Adipocyte (in vitro differentiated cells): Measurements from ENCODE around the gene FAM227A.
A peak's percentile ranks its signal among the peaks of the same experiment; 100 is the strongest.

ENCODE experiments used
- DNase-seq: peaks from one replicate; pipeline ENCODE4 v3.0.0-alpha.2; 2015; ENCODE audit warnings: low read depth
- H3K27me3 ChIP-seq: replicated peaks from 2 replicates; pipeline ENCODE4 v1.7.0; 2013; ENCODE audit warnings: mild to moderate bottlenecking, low read length, moderate library complexity; ENCODE audit not compliant: control insufficient read depth, insufficient read depth
- H3K36me3 ChIP-seq: 2 replicates; pipeline ENCODE4 v1.7.0; 2013; ENCODE audit warnings: low read length, mild to moderate bottlenecking, moderate library complexity; ENCODE audit not compliant: control insufficient read depth, insufficient read depth, severe bottlenecking
- H3K4me1 ChIP-seq: 2 replicates; pipeline ENCODE4 v1.7.0; 2013; ENCODE audit warnings: mild to moderate bottlenecking, low read length, moderate library complexity; ENCODE audit not compliant: control insufficient read depth, insufficient read depth
- H3K4me3 ChIP-seq: 2 replicates; pipeline ENCODE4 v1.7.0; 2013; ENCODE audit warnings: mild to moderate bottlenecking, low read length, moderate library complexity
- H3K9ac ChIP-seq: 2 replicates; pipeline ENCODE4 v1.7.0; 2013; ENCODE audit warnings: mild to moderate bottlenecking, low read length, moderate library complexity
- H3K9me3 ChIP-seq: 2 replicates; pipeline ENCODE4 v1.7.0; 2013; ENCODE audit warnings: mild to moderate bottlenecking, low read length, moderate library complexity; ENCODE audit not compliant: control insufficient read depth

The FAM227A gene

DNA sequence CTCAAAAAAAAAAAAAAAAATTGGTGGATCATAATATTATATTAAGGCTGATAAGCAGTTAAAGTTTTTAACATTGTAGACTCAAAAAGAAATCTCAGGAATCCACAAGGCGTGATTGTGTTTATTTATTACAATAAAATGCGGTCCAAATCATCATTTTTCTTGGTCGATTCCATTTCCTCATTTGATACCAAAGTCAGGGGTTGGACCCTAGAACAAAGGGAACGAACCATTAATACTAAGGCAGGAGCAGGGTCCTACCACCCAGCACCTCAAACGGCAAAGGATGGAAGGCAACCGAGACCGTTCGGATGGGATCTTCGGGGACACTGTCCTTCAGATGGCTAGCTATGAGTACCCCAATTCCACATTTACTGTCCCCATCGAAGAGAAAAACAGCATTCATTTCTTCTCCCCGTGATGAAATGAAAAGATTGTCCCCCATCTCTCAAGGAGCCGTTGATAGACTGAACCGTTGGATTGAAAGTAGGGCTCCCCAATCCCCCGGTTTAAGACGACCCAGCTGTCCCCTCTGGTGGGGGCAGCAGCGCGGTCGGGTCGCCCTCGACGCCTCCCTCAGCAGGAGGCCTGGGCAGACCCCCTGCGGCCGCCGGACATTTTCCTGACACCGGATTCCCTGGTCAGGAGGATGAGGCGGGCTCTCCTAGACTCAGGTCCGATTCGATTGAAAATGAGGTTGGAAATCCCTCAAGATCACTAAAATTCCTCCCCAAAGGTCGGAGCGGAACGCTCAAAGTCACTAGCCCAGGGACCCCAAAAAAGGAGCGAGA, 86.8 kb downstream of the FAM227A start:
- Histone ChIP-seq H3K27me3 (no peaks in the 10 kb centered on the region), H3K4me1 (peaks cover 42% of the 10 kb centered on the region), H3K9ac (peak overlapping the region; percentile 64), H3K9me3 (no peaks in the 10 kb centered on the region), H3K36me3 (no peaks in the 10 kb centered on the region), H3K4me3 (peak overlapping the region; percentile 79)
- no peak for DNase-seq

DNA sequence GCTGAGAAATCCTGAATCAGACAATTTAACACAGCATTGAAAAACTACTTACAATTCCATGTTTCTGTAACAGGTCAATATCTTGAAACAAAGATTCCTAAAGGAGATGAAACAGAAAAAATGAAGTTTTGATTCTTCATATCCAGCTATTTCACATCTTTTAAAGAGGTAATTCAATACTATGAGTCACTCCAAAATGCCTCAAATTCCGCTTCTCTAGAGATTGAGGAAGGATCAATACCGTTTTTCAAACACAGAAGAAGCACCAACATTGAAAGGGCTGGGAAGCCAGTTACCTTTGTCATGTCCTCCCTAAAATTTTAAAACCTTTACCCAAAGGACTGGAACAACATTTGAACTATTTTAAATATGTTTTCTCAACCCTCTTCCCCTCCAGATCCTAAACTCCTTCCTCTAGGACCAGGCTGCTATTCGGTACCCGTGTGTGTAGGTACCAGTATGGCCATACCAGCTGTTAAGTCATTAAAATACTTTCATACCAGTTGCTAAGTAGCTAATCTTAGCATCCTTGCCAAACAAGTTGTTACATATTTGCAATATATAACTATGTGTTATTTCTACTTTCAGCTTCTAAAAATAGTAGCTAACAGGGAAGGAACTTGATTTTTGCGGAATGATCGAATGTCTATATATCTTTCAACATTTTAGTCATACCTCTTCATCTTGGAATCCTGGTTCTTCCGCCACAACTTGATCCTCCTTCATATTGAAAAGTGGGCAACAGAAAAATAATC, 88.5 kb downstream of the FAM227A start:
- DNase-seq: peak; percentile 25
- peaks cover 45% of the 10 kb centered on the region for H3K4me1 ChIP-seq

DNA sequence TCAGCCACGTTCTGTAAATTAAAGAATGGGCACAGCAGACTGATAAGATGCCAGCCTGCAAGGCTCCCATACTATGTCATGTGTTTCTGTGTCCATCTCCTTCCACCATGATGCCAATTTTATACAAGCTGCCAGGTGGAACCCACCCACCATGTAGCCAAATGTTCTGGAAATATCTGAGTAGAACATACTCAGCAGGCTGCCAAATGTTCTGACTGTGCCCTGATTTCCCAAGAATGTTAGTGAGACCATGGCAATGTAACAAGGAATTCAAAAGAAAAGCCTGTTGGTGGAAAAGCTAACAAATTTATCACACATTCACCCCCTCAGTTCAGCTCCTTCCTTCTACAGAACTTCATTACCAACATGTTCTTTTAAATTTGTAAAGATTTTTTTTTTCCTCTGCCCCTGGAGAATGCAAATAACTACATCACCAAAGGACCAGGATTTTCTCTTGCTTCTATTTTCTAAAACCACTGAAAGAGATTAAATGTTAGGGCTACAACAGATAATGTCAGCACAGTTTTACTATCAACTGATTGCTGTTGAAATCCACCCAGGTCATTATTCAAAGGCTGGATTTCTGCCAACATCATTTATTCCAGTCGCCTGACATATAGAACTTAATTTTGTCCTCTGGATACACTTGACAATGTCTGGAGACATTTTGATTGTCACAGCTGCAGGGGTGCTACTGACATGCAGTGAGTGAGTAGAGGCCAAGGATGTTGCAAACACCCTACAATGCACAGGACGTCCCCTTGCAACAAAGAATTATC, 89.3 kb downstream of the FAM227A start:
- H3K27me3 ChIP-seq: no peaks in the 10 kb centered on the region
- H3K4me1 ChIP-seq: peaks cover 45% of the 10 kb centered on the region
- H3K36me3 ChIP-seq: no peaks in the 10 kb centered on the region
- DNase-seq: peak; percentile 58
- H3K9me3 ChIP-seq: no peaks in the 10 kb centered on the region
- peak overlapping the region; percentile 54 for H3K4me3 ChIP-seq
- H3K9ac ChIP-seq: peak overlapping the region; percentile 46

More for the DNA sequence above, 88.5 kb downstream of the FAM227A start:
- peak overlapping the region; percentile 54 for H3K4me3 ChIP-seq
- no peak overlapping the region for H3K9ac ChIP-seq
- H3K9me3 ChIP-seq: no peaks in the 10 kb centered on the region
- H3K36me3 ChIP-seq: no peaks in the 10 kb centered on the region
- no peaks in the 10 kb centered on the region for H3K27me3 ChIP-seq

DNA sequence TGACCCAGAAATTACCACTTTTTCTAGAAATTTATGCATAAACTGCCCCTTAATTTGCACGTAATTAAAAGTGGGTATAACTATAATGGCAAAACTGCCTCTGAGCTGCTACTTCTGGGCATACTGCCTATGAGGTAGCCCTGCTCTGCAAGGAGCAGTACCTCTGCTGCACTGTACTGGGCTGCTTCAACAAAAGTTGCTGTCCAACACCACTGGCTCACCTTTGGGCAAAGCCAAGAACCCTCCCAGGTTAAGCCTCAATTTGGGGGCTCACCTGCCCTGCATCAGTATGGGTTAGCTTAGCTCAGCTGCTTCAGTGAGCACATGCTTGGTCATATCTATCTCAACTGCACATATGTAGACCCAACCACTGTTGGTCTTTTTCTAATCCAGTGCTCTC, 90.8 kb downstream of the FAM227A start:
- H3K4me1 ChIP-seq: peaks cover 38% of the 10 kb centered on the region
- H3K9me3 ChIP-seq: no peaks in the 10 kb centered on the region

DNA sequence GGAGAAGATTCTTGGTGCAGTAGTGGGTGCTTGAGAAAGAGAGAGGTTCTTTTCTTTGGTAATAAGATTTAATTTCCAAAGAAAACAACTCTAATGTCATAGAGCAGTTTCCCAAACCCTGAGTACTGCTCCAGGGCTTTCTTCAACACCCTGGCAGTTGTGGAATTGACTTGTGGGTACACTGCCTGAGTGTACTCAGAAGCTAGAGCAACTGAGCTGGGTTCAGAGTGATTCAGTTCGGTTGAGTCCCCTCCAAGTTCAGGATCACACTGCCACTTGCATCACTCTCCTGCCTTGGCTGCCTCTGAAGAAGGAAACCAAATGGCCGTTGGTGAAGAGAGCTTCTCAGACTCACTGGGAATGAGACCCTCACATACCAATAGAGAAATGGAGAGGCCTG, 91.5 kb downstream of the FAM227A start:
- peak overlapping the region; percentile 23 for H3K9ac ChIP-seq
- DNase-seq: peak; percentile 77
- H3K27me3 ChIP-seq: no peaks in the 10 kb centered on the region
- H3K9me3 ChIP-seq: no peaks in the 10 kb centered on the region
- H3K36me3 ChIP-seq: no peaks in the 10 kb centered on the region
- H3K4me1 ChIP-seq: peaks cover 35% of the 10 kb centered on the region
- H3K4me3 ChIP-seq: no peak overlapping the region

More for the DNA sequence above, 90.8 kb downstream of the FAM227A start:
- Histone ChIP-seq H3K4me3 (no peak overlapping the region), H3K27me3 (no peaks in the 10 kb centered on the region), H3K9ac (no peak overlapping the region), H3K36me3 (no peaks in the 10 kb centered on the region)
- no peak for DNase-seq

DNA sequence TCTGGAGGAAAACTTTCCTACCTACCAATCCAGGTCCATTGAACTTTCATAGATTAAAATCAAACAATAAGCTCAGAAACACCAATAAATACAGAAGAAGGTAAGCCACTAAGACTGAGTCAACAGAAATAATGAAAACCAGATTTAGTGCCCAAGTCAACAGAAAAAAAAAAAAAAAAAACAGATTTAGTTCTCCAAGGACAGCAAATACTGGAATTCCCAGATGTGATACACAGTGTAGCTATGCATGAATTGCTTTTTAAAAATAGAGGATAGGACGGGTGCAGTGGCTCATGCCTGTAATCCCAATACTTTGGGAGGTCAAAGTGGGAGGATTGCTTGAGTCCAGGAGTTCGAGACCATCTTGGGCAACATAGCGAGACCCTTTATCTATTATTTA, 101.9 kb downstream of the FAM227A start:
- Histone ChIP-seq H3K4me3 (no peak overlapping the region), H3K27me3 (no peaks in the 10 kb centered on the region), H3K4me1 (peaks cover 10% of the 10 kb centered on the region), H3K9me3 (no peaks in the 10 kb centered on the region), H3K36me3 (no peaks in the 10 kb centered on the region), H3K9ac (no peak overlapping the region)
- DNase-seq: peak; percentile 85

DNA sequence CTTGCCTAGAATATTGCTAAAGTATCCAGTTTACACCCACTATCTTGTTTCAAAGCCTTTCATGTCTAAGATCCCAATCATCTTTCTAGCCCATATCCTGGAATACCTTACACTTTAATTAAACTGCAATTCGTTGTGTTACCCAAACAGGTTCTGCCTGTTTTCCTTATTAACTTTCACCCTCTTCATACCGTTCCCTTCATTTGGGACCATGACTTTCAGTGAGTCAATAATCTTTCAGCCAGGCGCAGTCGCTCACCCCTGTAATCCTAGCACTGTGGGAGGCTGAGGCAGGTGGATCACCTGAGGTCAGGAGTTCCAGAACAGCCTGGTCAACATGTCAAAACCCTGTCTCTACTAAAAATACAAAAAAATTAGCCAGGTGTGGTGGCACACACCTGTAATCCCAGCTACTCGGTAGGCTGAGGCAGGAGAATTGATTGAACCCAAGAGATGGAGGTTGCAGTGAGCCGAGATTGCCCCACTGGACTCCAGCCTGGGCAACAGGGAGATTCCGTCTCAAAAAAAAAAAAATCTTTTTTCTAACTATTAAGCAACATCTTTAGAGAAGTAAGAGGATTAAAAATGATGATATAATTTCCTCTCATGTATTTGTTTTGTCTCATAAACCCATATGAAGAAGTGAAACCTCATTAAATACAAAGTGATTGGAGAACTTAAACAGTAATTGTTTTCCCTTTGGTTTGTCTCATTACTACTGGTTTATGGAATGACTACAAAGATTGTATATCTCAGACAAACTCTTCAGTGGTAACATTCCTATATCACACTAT, 106.9 kb downstream of the FAM227A start:
- H3K27me3 ChIP-seq: no peaks in the 10 kb centered on the region
- no peak overlapping the region for H3K4me3 ChIP-seq
- H3K4me1 ChIP-seq: peaks cover 10% of the 10 kb centered on the region
- peak; percentile 14 for DNase-seq
- H3K36me3 ChIP-seq: no peaks in the 10 kb centered on the region
- H3K9me3 ChIP-seq: peaks cover 1% of the 10 kb centered on the region
- peak overlapping the region; percentile 11 for H3K9ac ChIP-seq

DNA sequence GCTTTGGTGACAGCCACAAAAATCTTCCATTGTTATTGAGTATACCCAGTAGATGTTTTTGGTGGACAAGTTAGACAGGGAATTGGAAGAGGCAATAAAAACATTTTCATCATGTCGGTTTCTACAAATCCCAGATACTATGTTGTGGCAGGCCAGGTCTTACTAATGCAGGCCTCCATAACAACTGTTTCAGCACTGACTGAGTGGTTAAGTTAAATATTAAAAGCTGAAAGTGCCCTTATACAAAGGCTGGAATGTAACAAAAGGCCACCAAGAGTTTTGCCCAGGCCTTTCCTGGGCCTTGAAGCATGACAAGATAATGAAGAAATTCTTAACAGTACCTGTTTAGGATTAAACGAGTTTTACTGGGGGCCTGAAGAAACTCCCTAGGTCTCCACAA, 115.5 kb downstream of the FAM227A start:
- no peaks in the 10 kb centered on the region for H3K36me3 ChIP-seq
- no peak overlapping the region for H3K9ac ChIP-seq
- H3K27me3 ChIP-seq: no peaks in the 10 kb centered on the region
- DNase-seq: no peak
- peaks cover 11% of the 10 kb centered on the region for H3K9me3 ChIP-seq
- H3K4me1 ChIP-seq: no peaks in the 10 kb centered on the region
- no peak overlapping the region for H3K4me3 ChIP-seq

DNA sequence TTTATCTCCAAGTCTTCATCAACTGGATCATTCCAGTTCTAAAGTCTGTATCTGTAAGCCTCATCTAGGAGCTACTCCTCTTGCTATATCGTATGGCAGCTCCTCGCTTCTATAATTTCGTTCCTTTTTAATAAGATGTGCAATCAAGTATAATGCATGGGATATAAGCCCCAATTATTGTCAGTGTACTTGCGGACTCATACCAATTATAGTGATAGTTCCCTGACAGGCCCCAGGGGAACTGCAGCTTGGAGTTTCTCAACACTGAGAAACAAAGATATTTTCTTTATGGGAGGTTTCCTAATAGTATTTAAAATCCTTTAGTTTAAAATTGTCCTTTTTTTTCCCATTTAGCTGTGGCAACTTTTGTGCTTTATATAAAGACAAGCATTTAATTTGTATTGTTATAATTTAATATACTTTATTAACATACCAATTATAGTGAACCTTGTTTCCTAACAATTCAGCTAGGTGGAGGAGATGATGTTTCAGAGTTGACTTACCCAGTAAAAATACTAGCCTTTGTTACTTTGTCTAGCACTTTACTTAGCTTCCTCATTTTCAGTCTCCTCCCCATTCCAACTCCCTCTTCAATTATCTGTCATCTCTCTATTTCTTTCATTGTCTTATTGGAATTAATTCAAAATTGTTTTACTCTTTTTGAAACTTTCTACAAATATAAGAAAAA, 124.8 kb downstream of the FAM227A start:
- Histone ChIP-seq H3K9me3 (no peaks in the 10 kb centered on the region), H3K4me3 (no peak overlapping the region), H3K4me1 (peaks cover 19% of the 10 kb centered on the region), H3K27me3 (no peaks in the 10 kb centered on the region), H3K36me3 (no peaks in the 10 kb centered on the region), H3K9ac (no peak overlapping the region)
- DNase-seq: peak; percentile 36
